H9 (cell line): ENCODE results near the gene CSMD2. TPM values are rescaled to one million over a fixed set of nuclear protein-coding genes. Genes with fewer than 3 reads are reported as not detected.

Source experiments
- DNase-seq: peaks from one replicate; pipeline ENCODE4 v3.0.0-alpha.2; 2017
- H2AFZ ChIP-seq: one replicate; pipeline ENCODE4 v1.6.1; 2013; ENCODE audit warnings: mild to moderate bottlenecking, low read length, control low read depth, moderate library complexity
- H2AK5ac ChIP-seq: 2 replicates; pipeline ENCODE4 v1.6.1; 2013; ENCODE audit warnings: low read length, control low read depth, mixed read lengths; ENCODE audit not compliant: insufficient read length
- H2BK120ac ChIP-seq: one replicate; pipeline ENCODE4 v1.6.1; 2013; ENCODE audit warnings: low read depth, mild to moderate bottlenecking, low read length, control low read depth, inconsistent platforms; ENCODE audit not compliant: poor library complexity, severe bottlenecking
- H2BK12ac ChIP-seq: 2 replicates; pipeline ENCODE4 v1.6.1; 2013; ENCODE audit warnings: low read length, control low read depth, mixed read lengths, low read depth; ENCODE audit not compliant: insufficient read length
- H2BK15ac ChIP-seq: 2 replicates; pipeline ENCODE4 v1.6.1; 2013; ENCODE audit warnings: low read depth, low read length, control low read depth
- H2BK20ac ChIP-seq: one replicate; pipeline ENCODE4 v1.6.1; 2013; ENCODE audit warnings: low read depth, mild to moderate bottlenecking, low read length, control low read depth, inconsistent platforms; ENCODE audit not compliant: poor library complexity, severe bottlenecking
- H2BK5ac ChIP-seq: 2 replicates; pipeline ENCODE4 v1.6.1; 2013; ENCODE audit warnings: low read length, control low read depth, mixed read lengths; ENCODE audit not compliant: insufficient read length
- H3K14ac ChIP-seq: 2 replicates; pipeline ENCODE4 v1.6.1; 2013; ENCODE audit warnings: low read length, control low read depth; ENCODE audit not compliant: insufficient read depth
- H3K18ac ChIP-seq: 2 replicates; pipeline ENCODE4 v1.6.1; 2013; ENCODE audit warnings: low read depth, mild to moderate bottlenecking, mixed read lengths, low read length, control low read depth; ENCODE audit not compliant: insufficient read length
- H3K23ac ChIP-seq: 2 replicates; pipeline ENCODE4 v1.6.1; 2013; ENCODE audit warnings: low read length, control low read depth, mixed read lengths, low read depth; ENCODE audit not compliant: insufficient read length
- H3K23me2 ChIP-seq: 2 replicates; pipeline ENCODE4 v1.6.1; 2013; ENCODE audit warnings: low read depth, mild to moderate bottlenecking, mixed read lengths, low read length, control low read depth; ENCODE audit not compliant: insufficient read length, poor library complexity, severe bottlenecking
- H3K27ac ChIP-seq: 2 replicates; pipeline ENCODE4 v1.5.1; 2013; ENCODE audit warnings: low read length, control low read depth, mixed read lengths, low read depth; ENCODE audit not compliant: insufficient read length
- H3K27me3 ChIP-seq: 2 replicates; pipeline ENCODE4 v1.6.1; 2013; ENCODE audit warnings: low read length, control low read depth, inconsistent platforms; ENCODE audit not compliant: insufficient read depth
- H3K4ac ChIP-seq: 2 replicates; pipeline ENCODE4 v1.6.1; 2013; ENCODE audit warnings: low read depth, mild to moderate bottlenecking, control low read depth, inconsistent platforms, low read length, moderate library complexity
- H3K4me1 ChIP-seq: 2 replicates; pipeline ENCODE4 v1.6.1; 2013; ENCODE audit warnings: low read length, control low read depth, inconsistent platforms; ENCODE audit not compliant: insufficient read depth
- H3K4me2 ChIP-seq: 2 replicates; pipeline ENCODE4 v1.6.1; 2013; ENCODE audit warnings: low read length, control low read depth, mixed read lengths; ENCODE audit not compliant: insufficient read length, insufficient read depth
- H3K56ac ChIP-seq: 2 replicates; pipeline ENCODE4 v1.6.1; 2013; ENCODE audit warnings: low read depth, mild to moderate bottlenecking, mixed read lengths, low read length, control low read depth; ENCODE audit not compliant: insufficient read length
- H3K79me1 ChIP-seq: 2 replicates; pipeline ENCODE4 v1.6.1; 2013; ENCODE audit warnings: low read depth, mild to moderate bottlenecking, moderate library complexity, low read length, control low read depth, inconsistent platforms; ENCODE audit not compliant: insufficient read depth, poor library complexity, severe bottlenecking
- H3K79me2 ChIP-seq: 2 replicates; pipeline ENCODE4 v1.6.1; 2013; ENCODE audit warnings: low read length, control low read depth, inconsistent platforms; ENCODE audit not compliant: insufficient read depth
- H3K9ac ChIP-seq: 2 replicates; pipeline ENCODE4 v1.6.1; 2013; ENCODE audit warnings: low read length, control low read depth, mixed read lengths; ENCODE audit not compliant: insufficient read length; ENCODE audit errors: extremely low read depth
- H3K9me3 ChIP-seq: one replicate; pipeline ENCODE4 v1.6.1; 2013; ENCODE audit warnings: low read depth, low read length, inconsistent platforms; ENCODE audit not compliant: control insufficient read depth
- H3T11ph ChIP-seq: one replicate; pipeline ENCODE4 v1.6.1; 2013; ENCODE audit warnings: mild to moderate bottlenecking, low read length, control low read depth, inconsistent platforms
- H4K20me1 ChIP-seq: one replicate; pipeline ENCODE4 v1.6.1; 2013; ENCODE audit not compliant: control insufficient read depth, insufficient read length, insufficient read depth
- H4K5ac ChIP-seq: 2 replicates; pipeline ENCODE4 v1.6.1; 2013; ENCODE audit warnings: low read depth, mild to moderate bottlenecking, mixed read lengths, low read length, control low read depth; ENCODE audit not compliant: insufficient read length
- H4K8ac ChIP-seq: replicated peaks from 2 replicates; pipeline ENCODE4 v1.6.1; 2013; ENCODE audit warnings: low read length, control low read depth, mixed read lengths, low read depth; ENCODE audit not compliant: insufficient read length
- H4K91ac ChIP-seq: 2 replicates; pipeline ENCODE4 v1.6.1; 2013; ENCODE audit warnings: low read depth, mild to moderate bottlenecking, moderate library complexity, mixed read lengths, low read length, control low read depth; ENCODE audit not compliant: insufficient read length
- H3K27ac Mint-ChIP-seq, 3 experiments: 2 replicates in 2 of 3; 3 replicates in 1 of 3; pipeline ENCODE4 v1.8.0; 2020 to 2021; ENCODE audit warnings: mixed read lengths in 3 of 3, mild to moderate bottlenecking in 1 of 3, moderate library complexity in 1 of 3
- H3K27me3 Mint-ChIP-seq: 2 replicates; pipeline ENCODE4 v1.8.0; 2021; ENCODE audit warnings: low read depth, mild to moderate bottlenecking, moderate library complexity, mixed read lengths
- H3K36me3 Mint-ChIP-seq, 3 experiments: 2 replicates in 2 of 3; 3 replicates in 1 of 3; pipeline ENCODE4 v1.8.0; 2020 to 2021; ENCODE audit warnings: low read depth in 3 of 3, mixed read lengths in 3 of 3; ENCODE audit not compliant: insufficient read depth in 1 of 3
- H3K4me1 Mint-ChIP-seq, 2 experiments: 2 replicates each; pipeline ENCODE4 v1.8.0; 2020; ENCODE audit warnings: mixed read lengths in 2 of 2
- H3K4me3 Mint-ChIP-seq, 2 experiments: 2 replicates in 1 of 2; 3 replicates in 1 of 2; pipeline ENCODE4 v1.8.0; 2020 to 2021; ENCODE audit warnings: mild to moderate bottlenecking in 2 of 2, mixed read lengths in 2 of 2, moderate library complexity in 1 of 2
- H3K9me3 Mint-ChIP-seq, 2 experiments: 2 replicates in 1 of 2; 3 replicates in 1 of 2; pipeline ENCODE4 v1.8.0; 2020; ENCODE audit warnings: mild to moderate bottlenecking in 2 of 2, mixed read lengths in 2 of 2, moderate library complexity in 1 of 2
- WGBS: extraction: QIAGEN DNeasy Blood & Tissue Kit; methylation state at CpG from one replicate; pipeline ENCODE4 v1.1.7; 2013; ENCODE audit warnings: missing lambda C conversion rate, low lambda C conversion rate, mixed read lengths; ENCODE audit not compliant: insufficient read length; ENCODE audit errors: extremely low coverage; 5-methylcytosine and 5-hydroxymethylcytosine counted together
- total RNA-seq: library from RNA; stranded (reverse); gene quantifications from 2 replicates; pipeline ENCODE4 v1.2.1, GENCODE V29; 2021
- TF ChIP-seq, protein P1 (sequence below): fragments of 200-600 bp; sonication (generic); conservative IDR thresholded peaks from 3 replicates; pipeline ENCODE4 v1.8.0; 2021; ENCODE audit warnings: antibody characterized with exemption, mild to moderate bottlenecking

CSMD2 gene
- total RNA-seq, 1 experiment from 2014 or later, result 6.4 TPM

DNA sequence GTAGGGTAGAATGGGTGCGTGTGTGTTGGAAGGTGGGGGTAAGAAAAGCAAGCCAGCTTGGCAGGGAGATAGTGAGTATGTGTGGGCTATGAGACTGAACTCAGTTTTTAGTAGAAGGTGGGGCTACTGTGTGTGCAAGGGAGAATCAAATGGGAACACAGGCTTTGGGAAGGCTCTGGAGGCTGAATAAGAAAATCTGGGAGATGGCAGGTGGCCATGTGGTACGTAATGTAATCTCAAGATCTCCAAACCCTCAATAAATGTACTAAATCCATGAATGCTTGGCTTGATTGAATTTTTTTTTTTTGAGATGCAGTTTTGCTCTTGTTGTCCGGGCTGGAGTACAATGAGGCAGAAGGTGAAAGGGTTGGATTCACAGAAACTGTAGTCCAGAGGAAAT is 696.1 kb downstream of the CSMD2 start:
- H3K23me2 ChIP-seq, result peaks cover 6% of the 10 kb centered on the region
- Mint-ChIP-seq H3K9me3 (no peaks in the 10 kb centered on the region), H3K27me3 (peaks cover 7% of the 10 kb centered on the region), H3K4me3 (no peak overlapping the region), H3K36me3 (no peaks in the 10 kb centered on the region; a peak in 1 of 7 replicates), H3K4me1 (peaks cover 20 to 26% of the 10 kb centered on the region in 2 experiments), H3K27ac (no peak overlapping the region)
- no peak overlapping the region for H3K23ac ChIP-seq
- no peak overlapping the region for H2AK5ac ChIP-seq
- no peak overlapping the region for H3K4me2 ChIP-seq
- H4K20me1 ChIP-seq, result no peaks in the 10 kb centered on the region
- no peak overlapping the region for H2BK15ac ChIP-seq
- no peak overlapping the region for H2BK12ac ChIP-seq
- no peak overlapping the region for H2BK120ac ChIP-seq
- no peak overlapping the region for H3K27ac ChIP-seq
- H3K79me1 ChIP-seq, result no peaks in the 10 kb centered on the region
- H3K14ac ChIP-seq, result no peak overlapping the region
- no peak overlapping the region for H4K8ac ChIP-seq
- H3K27me3 ChIP-seq, result no peaks in the 10 kb centered on the region
- no peaks in the 10 kb centered on the region; the same call in 1 of the 2 replicates for H3K4me1 ChIP-seq
- no peak overlapping the region for H2BK5ac ChIP-seq
- DNase-seq, result no peak
- no peak overlapping the region for H3K4ac ChIP-seq
- H3K9me3 ChIP-seq, result no peaks in the 10 kb centered on the region
- no peak overlapping the region for H2BK20ac ChIP-seq
- TF ChIP-seq, protein P1, sequence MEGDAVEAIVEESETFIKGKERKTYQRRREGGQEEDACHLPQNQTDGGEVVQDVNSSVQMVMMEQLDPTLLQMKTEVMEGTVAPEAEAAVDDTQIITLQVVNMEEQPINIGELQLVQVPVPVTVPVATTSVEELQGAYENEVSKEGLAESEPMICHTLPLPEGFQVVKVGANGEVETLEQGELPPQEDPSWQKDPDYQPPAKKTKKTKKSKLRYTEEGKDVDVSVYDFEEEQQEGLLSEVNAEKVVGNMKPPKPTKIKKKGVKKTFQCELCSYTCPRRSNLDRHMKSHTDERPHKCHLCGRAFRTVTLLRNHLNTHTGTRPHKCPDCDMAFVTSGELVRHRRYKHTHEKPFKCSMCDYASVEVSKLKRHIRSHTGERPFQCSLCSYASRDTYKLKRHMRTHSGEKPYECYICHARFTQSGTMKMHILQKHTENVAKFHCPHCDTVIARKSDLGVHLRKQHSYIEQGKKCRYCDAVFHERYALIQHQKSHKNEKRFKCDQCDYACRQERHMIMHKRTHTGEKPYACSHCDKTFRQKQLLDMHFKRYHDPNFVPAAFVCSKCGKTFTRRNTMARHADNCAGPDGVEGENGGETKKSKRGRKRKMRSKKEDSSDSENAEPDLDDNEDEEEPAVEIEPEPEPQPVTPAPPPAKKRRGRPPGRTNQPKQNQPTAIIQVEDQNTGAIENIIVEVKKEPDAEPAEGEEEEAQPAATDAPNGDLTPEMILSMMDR, result no peak
- H3K18ac ChIP-seq, result no peak overlapping the region
- no peak overlapping the region for H3T11ph ChIP-seq
- no peak overlapping the region for H2AFZ ChIP-seq
- H3K79me2 ChIP-seq, result no peaks in the 10 kb centered on the region
- no peak overlapping the region for H4K91ac ChIP-seq
- no CpG with 5 or more reads among the region's 3 CpGs for WGBS
- H3K9ac ChIP-seq, result no peak overlapping the region
- no peak overlapping the region for H3K56ac ChIP-seq
- H4K5ac ChIP-seq, result no peak overlapping the region
